Muscle of back (tissue), 11 donors: ENCODE data around the gene QSOX1. TPM values are rescaled to one million over a fixed set of nuclear protein-coding genes. Genes with fewer than 3 reads are reported as not detected.
A peak's percentile ranks its signal among the peaks of the same experiment; 100 is the strongest.

Experiments used
- DNase-seq, 3 donors: peaks; one replicate each; pipeline versions ENCODE4 v3.0.0 to v3.0.0-alpha.2; 2013
- polyA plus RNA-seq, 10 donors: library from polyadenylated mRNA; unstranded; fragments of 120-200 nt; gene quantifications; one replicate each; pipeline ENCODE4 v1.2.1, GENCODE V29; 2013; ENCODE audit not compliant: insufficient read length in 10 of 10

The QSOX1 gene
- polyA plus RNA-seq, 10 donors: 18.7 to 43.2 (median 28.5) TPM

DNA sequence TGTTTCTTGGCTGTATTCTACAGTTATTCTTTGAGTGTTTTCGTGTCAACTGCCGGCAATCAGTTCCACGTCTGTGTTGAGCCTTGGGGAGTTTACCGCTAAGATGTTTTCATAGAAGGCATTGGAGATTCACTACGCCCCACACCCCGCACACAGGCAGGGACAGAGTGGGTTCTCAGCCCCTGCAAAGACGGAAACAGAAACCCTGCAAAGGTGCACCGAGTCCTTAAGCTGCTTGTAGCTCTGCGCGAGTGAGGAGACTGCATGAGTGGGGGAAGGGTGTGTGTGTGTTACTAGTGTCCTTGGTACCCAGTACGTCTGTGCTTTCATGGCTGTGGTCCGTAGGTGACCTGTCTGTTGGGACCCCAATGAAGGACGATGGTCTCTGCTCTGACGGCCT is 77.3 kb downstream of the QSOX1 start:
- no peak for DNase-seq

DNA sequence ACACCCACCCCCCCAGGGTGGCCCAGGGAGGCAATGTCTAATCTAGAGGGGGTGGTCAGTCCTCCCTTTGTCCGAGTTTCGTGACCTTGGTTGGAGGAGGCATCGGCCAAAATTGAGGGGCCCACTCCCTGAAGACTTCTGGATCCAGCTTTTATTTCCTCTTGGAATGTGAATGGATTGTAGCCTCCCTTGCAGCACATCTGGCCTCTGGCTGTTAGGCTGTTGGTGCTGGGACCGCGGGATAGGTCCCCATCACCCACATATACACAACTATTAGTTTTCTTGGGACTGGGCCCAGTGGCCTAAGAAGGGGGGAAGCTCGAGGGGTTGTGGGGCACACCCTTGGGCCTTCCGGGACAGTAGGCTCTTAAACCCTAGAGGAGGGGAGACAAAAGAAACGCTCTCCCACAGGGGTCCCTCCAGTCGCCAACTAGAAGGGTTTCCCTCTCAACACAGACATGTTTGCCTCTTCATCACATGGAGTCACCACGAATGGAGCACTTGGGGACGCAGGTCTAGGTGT is 77.9 kb downstream of the QSOX1 start:
- peak in 1 of 3 donors; percentile 30 for DNase-seq

DNA sequence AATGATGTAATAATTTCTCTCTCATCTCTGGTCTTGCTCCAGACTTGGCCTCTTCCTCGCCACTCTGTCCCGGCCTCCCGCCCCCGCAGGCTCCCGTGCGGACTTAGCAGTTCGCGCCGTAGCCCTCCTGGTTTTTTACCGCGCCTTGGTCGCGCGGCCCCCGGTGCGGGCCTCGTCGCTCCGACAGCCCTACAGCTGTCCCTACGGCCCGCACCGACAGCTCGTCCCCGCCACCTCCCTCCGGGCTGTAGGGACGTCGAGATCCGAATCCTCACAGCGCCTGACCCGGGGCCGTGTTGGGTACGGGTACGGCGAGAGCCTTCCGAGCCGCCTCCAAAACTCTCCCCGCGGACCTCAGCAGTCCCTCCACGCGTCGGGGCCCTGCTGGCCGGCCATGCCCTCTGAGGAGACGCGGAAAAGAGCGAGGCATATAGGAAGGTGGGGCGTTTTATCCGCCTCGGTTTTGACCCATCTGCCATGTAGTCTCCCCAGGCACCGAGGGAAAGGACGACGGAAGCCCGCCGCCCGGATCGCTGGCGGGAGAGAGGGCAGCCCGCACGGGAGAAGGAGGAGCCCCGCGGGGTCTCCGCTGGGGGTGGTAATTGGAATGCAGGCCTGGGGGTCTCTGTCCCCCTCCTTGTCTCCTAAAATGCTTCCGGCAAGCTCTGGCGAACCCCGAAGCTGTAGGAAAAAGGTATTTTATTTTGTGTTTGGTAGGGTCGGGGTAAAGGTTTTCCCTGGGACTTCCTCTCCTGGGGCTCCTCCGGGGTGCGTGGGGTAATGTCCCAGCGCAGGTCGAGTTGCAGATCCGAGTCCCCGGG is 78.7 kb downstream of the QSOX1 start:
- DNase-seq: peak in 1 of 3 donors; percentile 28

DNA sequence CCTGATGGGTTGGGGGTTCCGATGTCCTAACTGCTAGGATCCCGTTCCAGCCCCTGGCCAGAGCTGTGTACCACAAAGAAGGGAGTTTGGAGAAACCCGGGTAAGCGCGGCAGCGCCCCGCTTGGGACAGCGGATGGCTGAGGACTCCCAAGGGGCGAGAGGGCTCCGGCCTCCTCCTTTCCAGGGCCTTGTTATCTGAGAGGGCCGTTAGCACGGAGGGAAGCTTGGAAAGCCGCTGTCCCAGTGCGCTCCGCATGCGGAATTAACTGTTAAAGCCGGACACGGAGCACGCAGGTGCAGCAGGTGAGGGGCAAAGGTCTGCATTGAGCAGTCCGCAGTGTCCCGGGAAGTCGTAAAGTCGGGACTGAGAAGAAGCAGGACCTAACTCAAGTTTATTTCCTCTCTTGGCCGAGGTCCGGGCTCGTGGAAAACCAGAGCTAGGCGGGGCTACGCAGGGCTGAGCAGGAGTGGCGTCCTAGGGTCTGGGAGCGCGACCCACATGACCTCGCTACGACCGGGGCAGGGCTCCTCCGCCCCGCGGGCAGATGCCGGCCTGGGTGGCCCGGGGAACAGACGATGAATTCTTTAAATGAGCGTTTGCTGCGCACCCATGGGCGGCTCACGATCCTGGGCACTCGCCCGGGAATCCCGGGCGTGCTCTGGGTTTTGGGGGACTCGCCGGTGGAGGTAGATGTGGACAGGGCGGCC is 79.9 kb downstream of the QSOX1 start:
- DNase-seq: peak in 1 of 3 donors; percentile 27

DNA sequence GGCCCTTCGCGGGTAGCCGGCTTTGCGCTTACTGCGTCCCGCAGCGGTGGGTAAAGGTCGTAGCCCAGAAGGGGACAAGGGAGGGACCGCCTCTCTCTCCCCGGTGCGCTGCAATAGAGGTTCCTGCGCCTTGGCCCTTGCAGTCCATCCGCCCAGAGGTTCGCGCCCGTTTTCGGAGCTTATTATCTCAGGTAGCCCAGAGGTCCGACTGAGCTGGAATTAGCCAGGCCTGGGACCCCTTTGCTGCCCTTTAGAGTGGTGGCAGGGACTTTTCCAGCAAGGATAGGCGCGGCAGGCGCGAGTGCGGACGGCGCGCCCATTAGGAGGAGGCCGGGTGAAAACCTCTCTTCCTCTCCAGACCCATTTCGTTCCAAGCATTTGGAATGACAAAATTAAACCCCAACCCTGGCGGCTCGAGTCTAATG is 80.4 kb downstream of the QSOX1 start:
- DNase-seq: peak in 1 of 3 donors; percentile 42

DNA sequence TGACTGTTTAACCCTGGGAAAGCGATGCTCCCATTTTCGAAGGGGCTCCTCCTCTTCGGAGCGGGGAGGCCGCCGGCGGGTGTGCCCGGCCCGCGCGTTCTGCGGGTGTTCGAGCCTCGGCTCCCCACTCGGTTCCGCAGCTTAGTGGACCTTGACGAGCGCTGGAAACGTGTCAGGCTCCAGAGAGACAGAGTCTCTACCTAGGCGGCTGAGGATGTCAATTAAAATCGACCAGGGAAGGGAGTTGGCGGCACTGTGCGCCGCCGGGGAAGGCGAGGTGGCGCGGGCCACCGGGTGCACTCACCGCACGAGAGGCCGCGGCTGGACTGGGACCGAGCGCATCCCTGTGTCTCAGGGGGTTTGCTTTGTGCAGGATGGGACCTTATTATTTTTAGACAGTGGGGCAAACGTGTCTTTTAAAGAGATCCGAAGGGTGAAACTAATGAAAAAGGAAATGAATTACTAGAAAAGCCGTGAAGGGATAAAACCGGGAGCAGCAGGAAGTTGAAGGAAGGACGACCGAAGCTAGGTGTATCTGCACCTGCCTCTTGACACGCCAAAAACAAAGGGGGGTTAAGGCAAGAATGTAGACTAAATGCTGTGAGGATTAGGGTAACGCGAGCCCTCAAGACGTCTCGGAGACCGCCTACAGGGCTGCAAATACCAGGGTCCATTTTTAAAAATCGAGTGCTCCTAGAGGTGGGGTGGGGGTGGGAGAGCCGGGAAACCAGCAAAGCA is 81.0 kb downstream of the QSOX1 start:
- DNase-seq: peak in 1 of 3 donors; percentile 26

DNA sequence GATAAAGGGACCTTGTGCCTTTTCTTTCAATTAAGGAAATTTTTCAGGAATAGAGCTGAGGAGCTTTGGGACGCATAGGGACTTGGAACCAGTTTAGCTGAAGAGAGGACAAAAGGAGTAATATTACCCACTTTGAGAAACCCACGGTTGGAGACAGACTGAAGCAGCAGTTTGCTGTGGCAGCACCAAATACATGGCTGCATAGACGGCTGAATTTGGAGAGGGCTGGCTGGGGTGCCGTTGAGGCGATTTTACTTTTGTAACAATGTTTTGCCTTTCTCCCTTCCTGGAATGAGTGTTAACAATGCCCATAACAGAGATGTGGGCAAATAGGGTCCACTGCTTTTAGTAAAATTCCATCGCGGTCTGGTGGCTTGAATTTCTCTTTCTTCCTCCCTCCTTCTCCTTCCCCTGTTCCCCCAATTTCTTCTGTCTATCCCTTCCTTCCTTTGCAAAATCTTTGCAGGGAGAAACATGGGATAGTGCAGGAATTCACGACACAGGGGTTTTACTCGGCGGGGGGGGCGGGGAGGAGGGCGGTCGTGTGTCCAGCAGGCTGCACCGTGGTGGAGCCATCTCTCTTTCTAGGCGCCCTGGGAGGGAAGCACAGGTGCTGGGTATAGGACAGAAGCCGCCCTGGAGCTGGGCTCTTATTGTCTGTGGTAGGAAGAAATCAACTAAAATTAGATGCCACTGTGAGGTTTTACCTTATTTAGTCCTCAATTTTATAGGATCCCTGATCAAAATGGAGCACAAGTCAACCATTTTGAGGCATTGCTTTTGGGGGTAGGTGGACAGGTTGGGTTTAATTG is 82.2 kb downstream of the QSOX1 start:
- no peak for DNase-seq

DNA sequence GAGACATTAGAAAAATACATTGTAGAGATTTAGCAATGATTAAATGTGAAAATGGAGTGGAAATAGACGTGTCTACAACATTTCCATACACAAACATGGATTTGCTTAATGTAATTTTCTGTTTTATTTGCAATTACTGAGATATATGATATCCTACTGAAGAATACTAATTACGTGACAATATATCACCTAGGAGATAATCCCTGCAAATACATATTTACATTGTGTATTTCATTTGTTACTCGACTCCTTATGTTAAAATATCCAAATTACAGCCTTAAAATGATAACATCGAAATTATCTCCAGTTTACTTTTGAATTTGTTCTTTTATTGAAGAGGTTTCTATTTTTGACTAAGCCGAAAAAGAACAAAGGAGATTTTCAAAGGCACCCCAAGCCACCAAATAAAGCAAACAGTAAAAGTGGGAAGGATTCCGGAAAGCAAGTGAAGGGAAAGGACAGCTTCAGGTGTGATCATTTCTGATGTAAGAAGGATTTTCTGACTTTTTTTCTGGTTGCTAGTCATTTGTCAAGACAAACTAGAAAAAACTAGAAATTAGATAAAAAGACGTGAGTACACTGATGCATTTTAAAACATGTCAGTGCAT is 83.3 kb downstream of the QSOX1 start:
- DNase-seq: peak in 1 of 3 donors; percentile 32

DNA sequence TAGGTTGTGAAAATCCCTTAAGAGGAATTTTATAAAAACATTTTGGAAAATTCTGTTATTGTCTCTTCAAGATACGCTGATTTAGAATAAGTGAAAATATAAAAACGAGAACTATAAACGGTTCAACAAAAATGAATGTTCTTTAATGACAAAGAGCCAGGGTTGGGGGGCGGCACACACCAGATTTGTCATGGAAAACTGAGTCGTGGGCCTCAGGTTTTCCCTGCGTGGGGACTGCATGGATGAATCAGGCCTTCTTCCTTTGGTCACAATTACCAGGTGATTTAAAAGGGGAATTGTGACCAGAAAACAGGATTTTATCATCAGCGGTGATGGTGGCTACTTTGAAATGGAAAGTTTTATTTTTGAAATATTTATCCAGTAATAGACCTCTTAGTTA is 84.0 kb downstream of the QSOX1 start:
- no peak for DNase-seq

DNA sequence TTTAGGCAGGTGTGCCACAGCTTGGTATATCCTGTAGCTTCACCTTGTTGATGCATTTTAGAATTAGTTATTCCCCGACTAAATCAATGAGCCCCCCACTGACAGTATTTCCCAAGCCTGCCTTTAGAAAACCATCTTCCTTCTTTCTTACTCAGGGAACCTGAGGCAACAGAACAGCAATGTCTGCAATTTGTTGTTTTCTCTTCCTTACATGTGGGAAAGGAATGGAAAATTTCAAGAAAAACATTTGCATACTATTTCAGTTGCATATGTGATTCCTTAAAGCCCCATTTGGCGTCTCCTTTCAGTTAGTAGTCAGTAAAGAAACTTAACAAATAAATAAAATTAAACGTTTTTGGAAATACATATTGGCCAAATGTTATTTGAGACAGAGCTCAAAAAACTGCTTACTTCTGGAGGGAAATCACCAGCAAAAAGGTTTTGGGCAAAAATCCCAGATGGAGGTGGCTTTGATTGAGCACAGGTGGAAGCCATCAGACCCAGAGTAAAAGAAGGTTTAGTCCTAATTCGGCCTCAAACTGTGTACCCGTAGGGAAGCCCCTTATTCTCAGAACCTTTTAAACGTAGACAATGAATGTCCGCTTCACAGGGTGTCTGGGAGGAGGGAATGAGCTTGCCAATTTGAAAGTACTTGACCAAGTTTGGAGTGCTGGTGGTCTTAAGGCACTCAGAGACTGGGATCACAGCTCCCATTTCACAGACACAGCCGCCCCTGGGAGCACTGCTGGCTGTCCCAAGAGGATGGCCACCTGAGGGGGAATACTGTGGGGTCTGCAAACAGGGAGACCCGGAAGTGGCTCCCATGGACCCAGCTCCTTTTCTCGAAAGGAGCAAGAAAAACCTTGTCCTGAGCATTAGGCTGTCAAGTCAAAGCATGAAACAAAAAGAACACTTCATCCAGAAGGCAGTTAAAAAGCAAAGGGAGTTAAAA is 84.8 kb downstream of the QSOX1 start:
- no peak for DNase-seq

DNA sequence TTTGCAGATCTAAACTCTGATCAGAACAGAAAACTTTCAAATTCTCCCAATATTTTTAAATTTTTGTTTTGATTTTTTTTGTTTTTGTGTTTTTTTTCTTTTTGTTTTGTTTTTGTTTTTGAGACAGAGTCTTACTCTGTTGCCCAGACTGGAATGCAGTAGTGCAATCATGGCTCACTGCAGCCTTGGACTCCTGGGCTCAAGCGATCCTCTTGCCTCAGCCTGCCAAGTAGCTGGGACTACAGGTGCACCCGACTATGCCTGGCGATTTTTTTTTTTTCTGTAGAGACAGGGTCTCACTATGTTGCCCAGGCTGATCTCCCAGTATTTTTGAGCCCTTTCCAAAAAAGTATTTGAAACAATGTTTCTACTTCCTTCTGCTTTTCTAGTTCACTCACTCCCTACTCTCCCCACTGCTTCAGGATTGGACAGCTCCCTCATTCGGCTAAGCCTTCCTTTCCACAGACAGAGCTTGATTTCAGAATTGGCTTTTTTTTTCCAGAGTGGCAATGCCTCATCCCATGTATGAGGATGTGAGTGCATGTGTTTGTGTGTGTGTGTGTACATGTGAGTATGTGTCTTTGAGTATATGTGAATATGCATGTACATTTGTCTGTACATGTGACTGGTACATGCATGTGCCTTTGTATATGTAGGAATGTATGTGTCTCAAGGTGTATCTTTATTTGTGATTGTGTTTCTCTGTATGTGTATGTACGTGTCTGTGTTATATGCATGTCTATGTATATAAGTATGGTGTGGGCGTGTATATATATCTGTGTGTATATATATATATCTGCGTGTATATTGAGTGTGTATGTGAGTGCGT is 87.3 kb downstream of the QSOX1 start:
- DNase-seq: peak in 1 of 3 donors; percentile 27

DNA sequence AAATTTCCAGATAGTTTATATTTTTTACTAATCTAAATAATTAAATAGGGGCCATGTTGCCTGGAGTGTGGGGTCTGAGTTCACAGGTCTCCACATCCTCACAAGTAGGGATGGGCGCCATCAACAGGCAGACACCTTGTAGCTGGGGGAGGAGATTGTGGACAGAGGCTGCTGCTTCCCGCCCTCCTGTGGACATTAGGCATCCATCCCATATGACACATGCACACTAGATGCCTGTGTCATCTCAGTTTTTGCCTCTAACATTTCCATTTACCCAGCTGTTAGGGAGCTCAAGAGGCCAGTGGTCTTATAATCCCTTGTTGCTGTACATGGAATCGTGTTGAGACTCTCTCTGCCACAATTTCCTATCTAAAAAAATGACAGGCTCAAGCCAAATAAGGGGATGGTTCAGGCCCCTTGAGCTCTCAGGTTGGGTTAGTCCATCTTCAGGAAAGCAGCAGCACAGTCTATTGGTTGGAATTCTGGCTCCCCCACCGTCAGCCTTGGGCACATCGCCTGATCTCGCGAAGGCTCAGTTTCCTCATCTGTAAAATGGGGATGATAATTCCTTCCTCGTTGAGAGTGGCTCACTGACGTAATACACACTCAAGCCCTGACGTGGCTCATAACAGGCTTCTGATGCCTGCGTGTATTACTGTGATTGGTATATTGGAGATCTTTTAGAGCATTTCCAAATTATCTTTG is 89.0 kb downstream of the QSOX1 start:
- DNase-seq: no peak

DNA sequence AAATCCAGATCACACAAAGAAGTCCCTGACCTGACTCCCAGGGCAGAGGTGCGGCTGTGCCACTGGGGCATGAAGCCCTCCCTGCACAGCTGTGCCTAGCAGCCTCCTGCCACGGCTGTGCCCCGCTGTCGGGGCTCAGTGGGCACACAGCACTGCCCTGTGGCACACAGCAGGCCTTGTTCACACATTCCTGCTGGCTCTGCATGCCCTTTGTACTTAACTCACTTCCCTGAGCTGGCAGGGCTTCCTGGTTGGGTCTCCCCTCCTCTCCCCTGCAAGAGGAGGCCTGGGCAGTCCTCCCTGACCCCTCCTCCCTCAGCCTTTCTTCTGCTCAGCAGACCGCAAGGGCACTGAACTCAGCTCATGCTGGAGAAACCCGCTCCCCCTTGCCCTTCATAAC is 90.2 kb downstream of the QSOX1 start:
- DNase-seq: no peak

DNA sequence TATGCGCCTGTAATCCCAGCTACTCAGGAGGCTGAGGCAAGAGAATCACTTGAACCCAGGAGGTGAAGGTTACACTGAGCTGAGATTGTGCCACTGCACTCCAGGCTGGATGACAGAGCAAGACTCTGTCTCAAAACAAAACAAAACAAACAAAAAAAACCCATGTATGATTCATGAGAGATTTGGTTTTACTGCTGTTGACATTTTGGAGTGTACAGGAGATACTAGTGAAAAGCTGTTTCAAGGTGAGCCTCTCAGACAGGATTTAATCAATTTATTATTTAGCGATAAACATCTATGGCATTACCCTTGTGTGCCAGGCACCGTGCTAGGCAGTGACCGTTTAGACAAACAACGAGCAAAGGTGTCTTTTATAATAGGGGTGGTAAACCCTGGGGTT is 91.9 kb downstream of the QSOX1 start:
- no peak for DNase-seq

DNA sequence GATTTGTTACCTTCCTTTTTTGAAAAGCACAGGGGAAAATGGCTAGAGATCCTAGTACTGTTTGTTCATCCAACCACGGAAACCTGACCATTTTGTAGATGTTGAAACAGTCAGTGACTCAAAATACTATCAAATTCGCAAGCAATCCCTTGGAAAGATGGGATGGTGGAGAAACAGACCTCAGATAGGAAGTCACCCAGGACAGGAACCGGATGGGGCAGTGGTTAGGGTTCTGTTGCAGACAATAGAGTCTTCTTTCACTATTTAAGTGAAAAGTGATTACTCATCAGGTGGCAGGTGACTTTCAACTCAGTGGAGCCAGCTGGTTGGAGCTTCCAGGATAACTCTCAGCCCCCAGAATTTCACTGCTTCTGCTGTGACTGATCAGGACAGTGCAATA is 92.4 kb downstream of the QSOX1 start:
- DNase-seq: no peak

DNA sequence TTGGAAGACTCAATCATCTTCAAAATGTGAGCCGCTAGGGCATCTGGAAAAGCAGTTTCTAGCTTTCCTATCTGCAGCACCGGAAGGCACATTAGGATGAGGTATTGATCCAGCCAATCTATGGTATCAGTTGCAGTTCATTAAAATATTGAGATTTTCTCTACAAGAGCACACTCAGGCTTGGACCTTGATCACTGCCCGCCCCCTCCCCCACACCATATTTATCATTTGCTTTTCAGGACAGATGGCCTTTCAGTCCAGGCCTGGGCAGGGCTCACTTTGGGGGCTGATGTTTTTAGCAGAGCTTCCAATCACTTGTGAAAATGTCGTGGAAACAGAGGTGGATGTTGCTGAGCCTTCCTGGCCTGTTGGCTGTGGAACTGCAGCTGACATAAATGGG is 92.9 kb downstream of the QSOX1 start:
- no peak for DNase-seq

DNA sequence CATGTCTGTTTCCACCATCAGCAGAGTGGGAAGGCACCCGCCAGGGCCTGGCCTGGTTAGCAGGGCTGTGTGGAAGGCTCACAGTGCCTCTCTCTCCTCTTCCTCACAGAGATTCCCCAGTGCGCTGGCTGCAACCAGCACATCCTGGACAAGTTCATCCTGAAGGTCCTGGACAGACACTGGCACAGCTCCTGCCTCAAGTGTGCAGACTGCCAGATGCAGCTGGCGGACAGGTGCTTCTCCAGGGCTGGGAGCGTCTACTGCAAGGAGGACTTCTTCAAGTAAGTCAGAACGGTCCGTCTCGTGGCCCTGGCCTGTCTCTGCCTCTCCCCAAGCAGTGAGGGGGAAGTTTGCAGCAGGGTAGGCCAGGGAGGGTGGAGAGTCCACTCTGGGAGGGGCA is 93.5 kb downstream of the QSOX1 start:
- no peak for DNase-seq
